GM19372 (cell line): ENCODE data around the gene WDFY3.
"Not testable (repeated sequence)": the region's sequence is repeated elsewhere in the genome, so short reads cannot be mapped to it uniquely, and the experiment has no call there.

Experiments
- ATAC-seq: cut with Tn5 transposase; IDR thresholded peaks from one replicate; pipeline ENCODE4 v1.9.1; 2021; ENCODE audit warnings: mild to moderate bottlenecking, low read depth, moderate library complexity; ENCODE audit not compliant: unreplicated experiment

Gene WDFY3

GRCh38 chr4:84730375-84730774 is 236.1 kb downstream of the WDFY3 start:
- no peak for ATAC-seq

GRCh38 chr4:84727491-84727890 is 239.0 kb downstream of the WDFY3 start:
- ATAC-seq, result no peak

- no peak for ATAC-seq
Observed at GRCh38 chr4:84726356-84726755, 240.1 kb downstream of the WDFY3 start.

- no peak for ATAC-seq
Observed at GRCh38 chr4:84722720-84723119, 243.8 kb downstream of the WDFY3 start.

GRCh38 chr4:84719115-84719514 is 247.4 kb downstream of the WDFY3 start:
- no peak for ATAC-seq

- no peak for ATAC-seq
Observed at GRCh38 chr4:84718699-84719098, 247.8 kb downstream of the WDFY3 start.

- no peak for ATAC-seq
Observed at GRCh38 chr4:84710548-84710947, 255.9 kb downstream of the WDFY3 start.

GRCh38 chr4:84708406-84709135 is 257.9 kb downstream of the WDFY3 start:
- no peak for ATAC-seq

GRCh38 chr4:84706286-84706685 is 260.2 kb downstream of the WDFY3 start:
- no peak for ATAC-seq

- no peak for ATAC-seq
Observed at GRCh38 chr4:84699001-84699671, 267.4 kb downstream of the WDFY3 start.

GRCh38 chr4:84697615-84698201 is 268.8 kb downstream of the WDFY3 start:
- ATAC-seq, result no peak

- ATAC-seq, result no peak
Observed at GRCh38 chr4:84697159-84697558, 269.3 kb downstream of the WDFY3 start.

GRCh38 chr4:84691800-84692199 is 274.7 kb downstream of the WDFY3 start:
- ATAC-seq, result no peak

GRCh38 chr4:84691170-84691691 is 275.3 kb downstream of the WDFY3 start:
- no peak for ATAC-seq

- ATAC-seq, result no peak
Observed at GRCh38 chr4:84690481-84690880, 276.0 kb downstream of the WDFY3 start.

GRCh38 chr4:84689197-84689596 is 277.3 kb downstream of the WDFY3 start:
- ATAC-seq, result no peak

- ATAC-seq, result no peak
Observed at GRCh38 chr4:84688605-84689004, 277.9 kb downstream of the WDFY3 start.

GRCh38 chr4:84685105-84685504 is 281.4 kb downstream of the WDFY3 start:
- no peak for ATAC-seq

GRCh38 chr4:84684361-84684760 is 282.1 kb downstream of the WDFY3 start:
- ATAC-seq, result no peak

- ATAC-seq, result no peak
Observed at GRCh38 chr4:84683064-84683850, 283.2 kb downstream of the WDFY3 start.

GRCh38 chr4:84682661-84683060 is 283.8 kb downstream of the WDFY3 start:
- ATAC-seq, result not testable (repeated sequence)
